Suprapubic skin (tissue), 4 donors: ENCODE data around the gene SEMA5B. TPM values are rescaled to one million over a fixed set of nuclear protein-coding genes. Genes with fewer than 3 reads are reported as not detected.

Source experiments
- DNase-seq, 2 donors: peaks; one replicate each; pipeline ENCODE4 v3.0.0-alpha.2; 2019; ENCODE audit warnings: low spot score in 2 of 2
- H3K27ac ChIP-seq: fragments of 200-600 bp; sonication (generic); one replicate; pipeline ENCODE4 v1.5.1; 2019
- H3K27me3 ChIP-seq: fragments of 200-600 bp; sonication (generic); one replicate; pipeline ENCODE4 v1.5.1; 2019
- H3K36me3 ChIP-seq: fragments of 200-600 bp; sonication (generic); one replicate; pipeline ENCODE4 v1.5.1; 2019
- H3K4me1 ChIP-seq: fragments of 200-600 bp; sonication (generic); one replicate; pipeline ENCODE4 v1.5.1; 2019
- H3K4me3 ChIP-seq: fragments of 200-600 bp; sonication (generic); one replicate; pipeline ENCODE4 v1.5.1; 2019; ENCODE audit warnings: mild to moderate bottlenecking
- H3K9me3 ChIP-seq: fragments of 200-600 bp; sonication (generic); one replicate; pipeline ENCODE4 v1.5.1; 2019
- CTCF ChIP-seq, 2 donors: fragments of 200-600 bp in 1 of 2; fragments of 450-650 bp in 1 of 2; sonication (generic) in 1 of 2; IDR thresholded peaks; one replicate each; pipeline ENCODE4 v1.5.1; 2016 to 2019; ENCODE audit warnings: antibody characterized with exemption in 2 of 2, mild to moderate bottlenecking in 1 of 2, moderate library complexity in 1 of 2
- EP300 ChIP-seq: sonication (generic); formaldehyde crosslinking; IDR thresholded peaks from one replicate; pipeline ENCODE4 v1.6.1; 2017; ENCODE audit warnings: antibody characterized with exemption
- POLR2A ChIP-seq, 2 donors: fragments of 450-650 bp; IDR thresholded peaks; one replicate each; pipeline ENCODE4 v1.6.1; 2017; ENCODE audit warnings: antibody characterized with exemption in 2 of 2, mild to moderate bottlenecking in 2 of 2, moderate library complexity in 2 of 2
- POLR2AphosphoS5 ChIP-seq, 3 donors: sonication (generic); formaldehyde crosslinking; IDR thresholded peaks; one replicate each; pipeline ENCODE4 v1.6.1; 2017; ENCODE audit warnings: antibody characterized with exemption in 3 of 3
- WGBS: methylation state at CpG from one replicate; pipeline ENCODE4 v1.1.5; 2018; 5-methylcytosine and 5-hydroxymethylcytosine counted together
- total RNA-seq, 4 donors: library from RNA; depleted of rRNA; stranded (reverse); fragments of >200 nt; gene quantifications; one replicate each; pipeline ENCODE4 v1.1.0, GENCODE V29; 2016

Gene SEMA5B
- total RNA-seq, 4 donors from 2014 or later = 1.4 to 2.0 (median 1.8) TPM; not detected in 1

- Histone ChIP-seq H3K36me3 (no peaks in the 10 kb centered on the region), H3K4me1 (peaks cover 9% of the 10 kb centered on the region), H3K4me3 (no peak overlapping the region), H3K9me3 (no peaks in the 10 kb centered on the region), H3K27me3 (no peaks in the 10 kb centered on the region), H3K27ac (no peak overlapping the region)
- 42% methylated on average over 4 of the region's 4 CpGs for WGBS
- TF ChIP-seq EP300 (no peak), POLR2AphosphoS5 (IDR thresholded peaks at IDR 0.05) (no peak), POLR2A (IDR thresholded peaks at IDR 0.05) (no peak), CTCF (IDR thresholded peaks at IDR 0.05) (no peak)
- no peak for DNase-seq
Measured at GRCh38 chr3:122898298-122898697, 129.3 kb downstream of the SEMA5B start.

DNA sequence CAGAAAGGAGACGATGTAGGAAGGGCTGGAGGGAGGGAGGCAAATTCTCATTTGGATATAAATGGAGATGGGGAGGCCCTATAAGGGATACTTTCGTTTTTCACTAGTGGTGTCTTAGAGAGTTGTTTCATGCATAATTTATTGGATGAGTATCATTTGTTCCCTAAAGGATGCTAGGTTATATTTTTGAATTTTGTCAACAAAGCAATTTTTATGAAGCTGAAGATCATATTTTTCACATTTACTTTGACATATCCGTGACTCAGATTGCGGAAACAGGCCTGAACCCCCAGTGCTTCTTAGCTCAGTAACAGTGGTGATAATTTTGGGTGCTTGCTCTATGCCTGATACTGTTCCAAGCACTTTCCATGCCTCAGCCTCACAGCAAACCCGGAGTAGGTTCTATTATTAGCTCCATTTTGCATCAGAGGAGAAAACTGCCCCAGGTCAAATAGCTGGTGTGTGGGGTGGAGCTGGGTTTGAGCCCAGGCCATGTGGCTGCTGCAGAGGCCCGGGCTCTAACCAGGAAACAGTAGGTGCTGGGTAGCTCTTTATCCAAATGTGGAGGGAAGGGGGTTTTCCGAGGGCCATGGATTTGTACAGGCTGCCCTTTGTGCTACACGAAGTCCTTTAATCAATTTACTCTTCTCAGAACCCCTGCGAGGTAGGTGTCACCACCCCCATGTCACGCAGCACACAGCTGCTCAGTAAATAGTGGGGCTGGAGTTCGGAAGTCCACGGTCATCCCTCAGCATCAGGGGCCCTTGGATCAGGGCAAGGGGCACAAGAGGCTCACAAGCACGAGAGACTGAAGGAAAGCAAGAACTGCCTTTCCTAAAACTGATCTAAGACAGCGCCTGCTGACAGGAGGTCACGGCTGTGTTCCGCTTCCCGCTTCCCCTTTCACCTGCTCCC lies 133.6 kb downstream of the SEMA5B start:
- Histone ChIP-seq H3K27ac (no peak overlapping the region), H3K9me3 (no peaks in the 10 kb centered on the region), H3K4me3 (no peak overlapping the region), H3K27me3 (peaks cover 3% of the 10 kb centered on the region), H3K36me3 (no peaks in the 10 kb centered on the region), H3K4me1 (peaks cover 29% of the 10 kb centered on the region)
- TF ChIP-seq POLR2AphosphoS5 (IDR thresholded peaks at IDR 0.05) (no peak), POLR2A (IDR thresholded peaks at IDR 0.05) (no peak), EP300 (no peak)
- 57% methylated on average over 16 of the region's 17 CpGs for WGBS
- no peak for DNase-seq

DNA sequence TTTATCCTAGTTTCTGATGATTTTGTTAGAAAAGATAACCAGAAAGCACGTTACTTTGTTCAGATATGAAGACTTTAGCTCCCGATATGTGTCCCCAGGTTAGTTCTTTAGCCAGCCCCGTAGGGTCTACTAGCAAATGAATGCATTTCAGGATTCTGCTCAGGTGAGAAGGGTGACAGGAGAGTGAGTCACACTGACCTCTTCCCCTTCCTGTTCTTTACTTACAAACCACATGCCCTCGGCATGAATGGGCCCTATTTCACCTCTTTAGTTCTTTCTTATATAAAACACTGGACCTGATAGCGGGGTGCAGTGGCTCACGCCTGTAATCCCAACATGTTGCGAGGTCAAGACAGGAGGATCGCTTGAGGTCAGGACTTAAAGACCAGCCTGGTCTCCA lies 134.3 kb downstream of the SEMA5B start:
- Histone ChIP-seq H3K27ac (no peak overlapping the region), H3K36me3 (no peaks in the 10 kb centered on the region), H3K4me1 (peaks cover 29% of the 10 kb centered on the region), H3K27me3 (peaks cover 3% of the 10 kb centered on the region), H3K4me3 (no peak overlapping the region), H3K9me3 (no peaks in the 10 kb centered on the region)
- no peak for TF ChIP-seq CTCF (IDR thresholded peaks at IDR 0.05)
- no peak for TF ChIP-seq POLR2A (IDR thresholded peaks at IDR 0.05)
- no peak for TF ChIP-seq EP300
- TF ChIP-seq POLR2AphosphoS5 (IDR thresholded peaks at IDR 0.05) = no peak
- 89% methylated on average over 8 of the region's 8 CpGs for WGBS
- no peak for DNase-seq

GRCh38 chr3:122892118-122892960 lies 135.2 kb downstream of the SEMA5B start:
- peaks cover 29% of the 10 kb centered on the region for H3K4me1 ChIP-seq
- H3K27ac ChIP-seq = no peak overlapping the region
- no peaks in the 10 kb centered on the region for H3K36me3 ChIP-seq
- 73% methylated on average over 21 of the region's 21 CpGs for WGBS
- peaks cover 3% of the 10 kb centered on the region for H3K27me3 ChIP-seq
- DNase-seq = no peak
- no peaks in the 10 kb centered on the region for H3K9me3 ChIP-seq
- no peak for TF ChIP-seq POLR2AphosphoS5 (IDR thresholded peaks at IDR 0.05)
- TF ChIP-seq POLR2A (IDR thresholded peaks at IDR 0.05) = no peak
- TF ChIP-seq CTCF (IDR thresholded peaks at IDR 0.05) = no peak
- no peak for TF ChIP-seq EP300
- no peak overlapping the region for H3K4me3 ChIP-seq

- no peaks in the 10 kb centered on the region for H3K36me3 ChIP-seq
- TF ChIP-seq POLR2A (IDR thresholded peaks at IDR 0.05) = no peak
- TF ChIP-seq POLR2AphosphoS5 (IDR thresholded peaks at IDR 0.05) = no peak
- TF ChIP-seq EP300 = no peak
- TF ChIP-seq CTCF (IDR thresholded peaks at IDR 0.05) = no peak
- DNase-seq = no peak
- peaks cover 29% of the 10 kb centered on the region for H3K4me1 ChIP-seq
- no peaks in the 10 kb centered on the region for H3K9me3 ChIP-seq
- H3K27me3 ChIP-seq = peaks cover 3% of the 10 kb centered on the region
- no peak overlapping the region for H3K27ac ChIP-seq
- 59% methylated on average over 4 of the region's 4 CpGs for WGBS
- no peak overlapping the region for H3K4me3 ChIP-seq
Measured at GRCh38 chr3:122890720-122891220, 136.8 kb downstream of the SEMA5B start.
